Body of pancreas (tissue), 4 donors: ENCODE results near the gene SCN11A.

Experiments
- POLR2A ChIP-seq, 3 donors: fragments of 450-650 bp; IDR thresholded peaks; one replicate each; pipeline ENCODE4 v1.6.1; 2016; ENCODE audit warnings: antibody characterized with exemption in 3 of 3, mild to moderate bottlenecking in 2 of 3
- TF ChIP-seq, protein P1 (sequence below), 7 experiments: fragments of 450-650 bp in 4 of 7; fragments of 200-600 bp in 3 of 7; sonication (generic) in 3 of 7; IDR thresholded peaks; one replicate each; pipeline ENCODE4 v1.5.1; 2016 to 2019; ENCODE audit warnings: antibody characterized with exemption in 7 of 7

DNA sequence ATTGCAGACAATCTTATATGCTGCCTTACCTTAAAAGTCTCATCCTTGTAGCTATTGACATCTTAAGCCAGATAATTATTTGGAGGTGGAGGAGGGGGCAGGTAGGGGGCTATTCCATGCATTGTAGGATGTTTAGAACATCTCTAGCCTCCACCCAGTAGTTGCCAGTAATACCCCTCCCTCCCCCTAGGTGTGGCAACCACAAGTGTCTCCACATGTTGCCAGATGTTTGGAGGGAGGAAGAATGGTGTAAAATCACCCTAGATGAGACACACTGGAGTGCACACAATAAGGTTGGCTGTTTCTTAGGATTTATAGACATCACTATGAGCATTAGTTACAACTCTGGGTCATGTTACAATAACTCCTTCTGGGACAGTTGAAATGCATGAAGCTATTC, 28.3 kb upstream of the SCN11A start:
- TF ChIP-seq, protein P1, sequence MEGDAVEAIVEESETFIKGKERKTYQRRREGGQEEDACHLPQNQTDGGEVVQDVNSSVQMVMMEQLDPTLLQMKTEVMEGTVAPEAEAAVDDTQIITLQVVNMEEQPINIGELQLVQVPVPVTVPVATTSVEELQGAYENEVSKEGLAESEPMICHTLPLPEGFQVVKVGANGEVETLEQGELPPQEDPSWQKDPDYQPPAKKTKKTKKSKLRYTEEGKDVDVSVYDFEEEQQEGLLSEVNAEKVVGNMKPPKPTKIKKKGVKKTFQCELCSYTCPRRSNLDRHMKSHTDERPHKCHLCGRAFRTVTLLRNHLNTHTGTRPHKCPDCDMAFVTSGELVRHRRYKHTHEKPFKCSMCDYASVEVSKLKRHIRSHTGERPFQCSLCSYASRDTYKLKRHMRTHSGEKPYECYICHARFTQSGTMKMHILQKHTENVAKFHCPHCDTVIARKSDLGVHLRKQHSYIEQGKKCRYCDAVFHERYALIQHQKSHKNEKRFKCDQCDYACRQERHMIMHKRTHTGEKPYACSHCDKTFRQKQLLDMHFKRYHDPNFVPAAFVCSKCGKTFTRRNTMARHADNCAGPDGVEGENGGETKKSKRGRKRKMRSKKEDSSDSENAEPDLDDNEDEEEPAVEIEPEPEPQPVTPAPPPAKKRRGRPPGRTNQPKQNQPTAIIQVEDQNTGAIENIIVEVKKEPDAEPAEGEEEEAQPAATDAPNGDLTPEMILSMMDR (IDR thresholded peaks at IDR 0.05) = no peak
- TF ChIP-seq POLR2A (IDR thresholded peaks at IDR 0.05) = no peak
